Measurements from ENCODE around the gene LRIG1. TPM values are rescaled to one million over a fixed set of nuclear protein-coding genes. Genes with fewer than 3 reads are reported as not detected.

The LRIG1 gene
- total and polyA plus RNA-seq, 2 donors (not counting 1 experiment from before 2014, with no cell fraction given), result 27.9 to 104 TPM

- Histone ChIP-seq H3K4me2 (ENCODE audit: extremely low read depth, insufficient read depth, low read length) (no peak overlapping the region), H3K4me3 (replicated peaks in 1 of 4; ENCODE audit: control extremely low read depth in 1 of 4, insufficient read depth in 1 of 4, low read depth in 3 of 4, low read length in 4 of 4) (no peak overlapping the region), H3K4me1 (ENCODE audit: control insufficient read depth, extremely low read depth, insufficient read depth, low read length) (peaks cover 13% of the 10 kb centered on the region), H4K20me1 (ENCODE audit: control insufficient read depth, extremely low read depth, insufficient read depth, low read length) (no peaks in the 10 kb centered on the region), H2AFZ (ENCODE audit: low read length) (no peak overlapping the region), H3K36me3 (ENCODE audit: control insufficient read depth, insufficient read depth, low read length) (peaks cover 12% of the 10 kb centered on the region), H3K9me3 (ENCODE audit: control insufficient read depth, insufficient read depth, low read depth, low read length) (no peaks in the 10 kb centered on the region), H3K27ac (ENCODE audit: insufficient read depth, low read length) (no peak overlapping the region), H3K9ac (ENCODE audit: insufficient read depth, low read length) (no peak overlapping the region), H3K79me2 (ENCODE audit: control insufficient read depth, insufficient read depth, low read length) (no peaks in the 10 kb centered on the region), H3K27me3 (ENCODE audit: control insufficient read depth, insufficient read depth, low read length) (no peaks in the 10 kb centered on the region)
- DNase-seq (ENCODE audit: low read depth in 2 of 2), result peak; percentile 33 to 64
- no peak for TF ChIP-seq EZH2 (IDR thresholded peaks at IDR 0.05; ENCODE audit: low read length, missing control alignments)
- TF ChIP-seq, protein P1, sequence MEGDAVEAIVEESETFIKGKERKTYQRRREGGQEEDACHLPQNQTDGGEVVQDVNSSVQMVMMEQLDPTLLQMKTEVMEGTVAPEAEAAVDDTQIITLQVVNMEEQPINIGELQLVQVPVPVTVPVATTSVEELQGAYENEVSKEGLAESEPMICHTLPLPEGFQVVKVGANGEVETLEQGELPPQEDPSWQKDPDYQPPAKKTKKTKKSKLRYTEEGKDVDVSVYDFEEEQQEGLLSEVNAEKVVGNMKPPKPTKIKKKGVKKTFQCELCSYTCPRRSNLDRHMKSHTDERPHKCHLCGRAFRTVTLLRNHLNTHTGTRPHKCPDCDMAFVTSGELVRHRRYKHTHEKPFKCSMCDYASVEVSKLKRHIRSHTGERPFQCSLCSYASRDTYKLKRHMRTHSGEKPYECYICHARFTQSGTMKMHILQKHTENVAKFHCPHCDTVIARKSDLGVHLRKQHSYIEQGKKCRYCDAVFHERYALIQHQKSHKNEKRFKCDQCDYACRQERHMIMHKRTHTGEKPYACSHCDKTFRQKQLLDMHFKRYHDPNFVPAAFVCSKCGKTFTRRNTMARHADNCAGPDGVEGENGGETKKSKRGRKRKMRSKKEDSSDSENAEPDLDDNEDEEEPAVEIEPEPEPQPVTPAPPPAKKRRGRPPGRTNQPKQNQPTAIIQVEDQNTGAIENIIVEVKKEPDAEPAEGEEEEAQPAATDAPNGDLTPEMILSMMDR (conservative IDR thresholded peaks at IDR 0.05 in 1 of 2, IDR thresholded peaks at IDR 0.05 in 1 of 2; ENCODE audit: low read depth in 1 of 2, low read length in 2 of 2), result no peak
Observed at GRCh38 chr3:66397745-66398144, 103.1 kb downstream of the LRIG1 start.

DNA sequence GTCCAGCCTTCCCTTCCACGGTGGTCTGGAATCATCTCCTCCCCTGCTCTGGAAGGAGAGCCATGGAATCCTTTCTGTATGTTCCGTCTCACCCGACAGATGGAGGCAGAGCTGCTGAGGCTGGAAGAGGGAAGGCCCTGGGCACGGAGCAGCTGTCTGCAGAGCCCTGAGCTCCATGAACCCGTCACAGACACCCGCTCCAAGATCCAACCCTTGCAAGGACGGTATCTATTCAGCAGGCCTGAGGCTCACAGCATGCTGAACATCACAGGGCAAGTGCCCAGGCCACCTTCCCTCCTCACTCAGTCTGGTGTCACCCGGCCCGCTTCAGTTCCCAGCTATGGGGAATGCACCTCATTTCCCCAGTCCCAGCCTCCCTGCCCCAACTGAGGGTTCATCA, 103.9 kb downstream of the LRIG1 start:
- H3K79me2 ChIP-seq (ENCODE audit: control insufficient read depth, insufficient read depth, low read length), result no peaks in the 10 kb centered on the region
- H3K27me3 ChIP-seq (ENCODE audit: control insufficient read depth, insufficient read depth, low read length), result no peaks in the 10 kb centered on the region
- TF ChIP-seq, protein P1 (conservative IDR thresholded peaks at IDR 0.05 in 1 of 2, IDR thresholded peaks at IDR 0.05 in 1 of 2; ENCODE audit: low read depth in 1 of 2, low read length in 2 of 2), result no peak
- TF ChIP-seq EZH2 (IDR thresholded peaks at IDR 0.05; ENCODE audit: low read length, missing control alignments), result no peak
- H3K27ac ChIP-seq (ENCODE audit: insufficient read depth, low read length), result no peak overlapping the region
- H3K4me3 ChIP-seq (replicated peaks in 1 of 4; ENCODE audit: control extremely low read depth in 1 of 4, insufficient read depth in 1 of 4, low read depth in 3 of 4, low read length in 4 of 4), result no peak overlapping the region
- no peak overlapping the region for H3K4me2 ChIP-seq (ENCODE audit: extremely low read depth, insufficient read depth, low read length)
- peaks cover 11% of the 10 kb centered on the region for H3K4me1 ChIP-seq (ENCODE audit: control insufficient read depth, extremely low read depth, insufficient read depth, low read length)
- DNase-seq (ENCODE audit: low read depth in 2 of 2), result no peak
- H3K9me3 ChIP-seq (ENCODE audit: control insufficient read depth, insufficient read depth, low read depth, low read length), result no peaks in the 10 kb centered on the region
- H3K36me3 ChIP-seq (ENCODE audit: control insufficient read depth, insufficient read depth, low read length), result peaks cover 15% of the 10 kb centered on the region
- H4K20me1 ChIP-seq (ENCODE audit: control insufficient read depth, extremely low read depth, insufficient read depth, low read length), result no peaks in the 10 kb centered on the region
- no peak overlapping the region for H3K9ac ChIP-seq (ENCODE audit: insufficient read depth, low read length)
- H2AFZ ChIP-seq (ENCODE audit: low read length), result no peak overlapping the region

DNA sequence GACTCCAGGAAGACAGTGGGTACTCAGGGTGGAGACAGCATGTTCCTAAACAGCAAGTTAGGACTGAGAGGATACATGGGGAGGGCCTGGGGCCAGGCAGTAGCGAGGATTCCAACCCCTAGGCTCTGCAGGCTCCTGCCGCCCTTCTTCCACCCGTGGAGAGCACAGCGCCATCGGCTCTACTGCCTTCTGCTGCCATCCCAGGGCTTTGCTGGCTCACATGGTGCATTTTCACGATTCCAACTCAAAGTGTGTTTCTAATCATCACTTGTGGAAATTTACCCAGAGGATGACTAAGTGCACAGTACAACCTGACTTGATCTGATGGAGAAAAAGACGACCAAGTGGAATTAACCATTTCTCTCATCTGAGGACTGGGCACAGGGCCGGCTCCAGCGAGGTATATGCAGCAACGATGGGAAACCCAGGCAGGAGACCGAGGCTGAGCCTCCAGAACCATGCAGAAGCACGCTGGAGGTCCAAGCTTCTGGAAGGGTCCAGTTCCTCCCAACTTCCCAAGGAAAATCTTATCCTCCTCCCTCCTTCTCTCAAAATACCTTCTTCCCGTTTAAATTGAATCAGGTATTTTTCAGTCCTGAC, 104.6 kb downstream of the LRIG1 start:
- TF ChIP-seq, protein P1 (conservative IDR thresholded peaks at IDR 0.05 in 1 of 2, IDR thresholded peaks at IDR 0.05 in 1 of 2; ENCODE audit: low read depth in 1 of 2, low read length in 2 of 2), result no peak
- TF ChIP-seq EZH2 (IDR thresholded peaks at IDR 0.05; ENCODE audit: low read length, missing control alignments), result no peak
- H3K4me3 ChIP-seq (replicated peaks in 1 of 4; ENCODE audit: control extremely low read depth in 1 of 4, insufficient read depth in 1 of 4, low read depth in 3 of 4, low read length in 4 of 4), result no peak overlapping the region
- no peak for DNase-seq (ENCODE audit: low read depth in 2 of 2)
- no peak overlapping the region for H2AFZ ChIP-seq (ENCODE audit: low read length)
- H3K4me2 ChIP-seq (ENCODE audit: extremely low read depth, insufficient read depth, low read length), result no peak overlapping the region
- H3K27ac ChIP-seq (ENCODE audit: insufficient read depth, low read length), result no peak overlapping the region
- no peak overlapping the region for H3K9ac ChIP-seq (ENCODE audit: insufficient read depth, low read length)
- peaks cover 11% of the 10 kb centered on the region for H3K4me1 ChIP-seq (ENCODE audit: control insufficient read depth, extremely low read depth, insufficient read depth, low read length)
- H4K20me1 ChIP-seq (ENCODE audit: control insufficient read depth, extremely low read depth, insufficient read depth, low read length), result no peaks in the 10 kb centered on the region
- no peaks in the 10 kb centered on the region for H3K79me2 ChIP-seq (ENCODE audit: control insufficient read depth, insufficient read depth, low read length)
- H3K27me3 ChIP-seq (ENCODE audit: control insufficient read depth, insufficient read depth, low read length), result no peaks in the 10 kb centered on the region
- H3K9me3 ChIP-seq (ENCODE audit: control insufficient read depth, insufficient read depth, low read depth, low read length), result no peaks in the 10 kb centered on the region
- peaks cover 15% of the 10 kb centered on the region for H3K36me3 ChIP-seq (ENCODE audit: control insufficient read depth, insufficient read depth, low read length)
